Hematopoietic multipotent progenitor cell treated with erythropoietin and hydrocortisone succinate and interleukin-3 and kit ligand, for 15 days (in vitro differentiated cells): ENCODE data around the gene BANP.
"Not testable (repeated sequence)": the region's sequence is repeated elsewhere in the genome, so short reads cannot be mapped to it uniquely, and the experiment has no call there.

Source experiments
- DNase-seq: peaks from one replicate; pipeline ENCODE4 v3.0.0-alpha.2; 2015; ENCODE audit warnings: low spot score

The BANP gene

GRCh38 chr16:88066680-88067529 is 115.7 kb downstream of the BANP start:
- DNase-seq = no peak

DNA sequence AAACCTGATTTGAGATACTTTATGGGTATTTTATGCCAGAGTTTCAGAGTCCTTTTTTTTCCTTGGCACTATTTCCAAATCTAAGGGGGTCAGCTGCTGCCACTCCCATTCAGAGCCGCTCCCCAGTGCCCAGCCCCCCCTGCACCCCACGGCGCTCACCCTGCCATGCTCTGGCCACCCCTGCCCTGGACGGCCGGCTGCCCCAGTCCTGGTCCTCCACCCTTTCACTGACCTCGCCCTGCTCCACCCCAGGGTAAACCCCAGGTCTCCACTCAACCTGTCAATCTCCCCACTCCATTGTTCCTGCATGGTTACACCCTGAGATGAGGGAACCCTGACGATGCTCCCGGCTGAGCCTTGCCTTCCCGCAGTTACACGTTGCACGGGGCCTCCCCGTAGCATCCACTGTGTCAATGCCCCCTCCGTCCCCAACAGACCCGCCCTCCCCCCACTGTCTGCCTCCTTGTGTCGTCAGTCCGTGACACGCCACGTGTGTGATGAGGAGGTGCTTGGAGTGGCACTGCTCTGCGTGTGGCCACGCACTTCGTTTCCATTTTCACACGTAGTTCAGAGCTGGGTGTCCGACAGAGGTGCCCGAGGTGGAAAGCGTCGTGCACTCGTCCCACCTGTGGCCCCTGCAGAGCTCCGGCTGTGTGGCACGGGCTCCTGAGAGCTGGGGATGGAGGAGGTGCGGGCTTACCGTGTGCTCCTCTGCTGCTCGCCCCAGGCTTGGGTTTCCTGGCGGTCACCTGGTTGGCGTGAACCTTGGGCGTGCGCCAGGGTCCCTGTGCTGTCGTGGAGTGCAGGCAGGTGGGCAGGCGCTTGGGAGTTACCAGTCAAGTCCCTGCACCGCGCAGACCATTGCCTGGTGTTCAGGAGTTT is 116.5 kb downstream of the BANP start:
- no peak for DNase-seq

GRCh38 chr16:88068476-88069396 is 117.5 kb downstream of the BANP start:
- no peak for DNase-seq

DNA sequence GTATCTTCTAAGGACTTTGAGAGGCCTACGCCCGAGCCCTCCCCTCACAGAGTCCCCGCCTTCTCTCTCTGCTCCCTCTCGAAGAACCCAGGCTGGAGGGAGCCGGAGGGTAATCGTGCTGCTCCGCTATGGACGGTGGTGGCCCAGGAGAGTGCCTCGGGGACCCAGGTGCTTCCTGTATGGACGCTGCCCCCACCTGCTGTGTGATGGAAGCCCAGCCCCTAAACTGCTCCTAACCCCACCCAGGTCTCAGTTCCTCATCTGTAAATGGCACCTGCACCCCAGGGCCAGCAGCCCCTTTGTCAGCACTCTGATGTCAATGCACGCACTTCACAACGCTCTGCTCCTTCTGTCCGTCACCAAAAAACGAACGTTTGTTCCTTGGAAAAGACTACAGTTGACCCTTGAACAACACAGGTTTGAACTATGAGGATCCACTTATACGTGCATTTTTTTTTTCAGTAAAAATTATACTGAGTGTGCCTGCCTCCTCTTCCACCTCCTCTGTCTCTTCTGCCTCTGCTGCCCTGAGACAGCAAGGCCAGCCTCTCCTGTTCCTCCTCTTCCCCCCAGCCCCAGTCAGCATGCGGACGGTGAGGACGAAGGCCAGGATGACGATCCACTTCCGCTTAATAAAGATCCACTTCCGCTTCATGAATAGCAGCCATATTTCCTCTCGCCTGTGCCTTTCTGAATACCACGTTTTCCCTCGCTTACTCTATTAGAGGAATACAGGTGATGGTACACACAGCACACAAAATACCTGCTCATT is 118.3 kb downstream of the BANP start:
- DNase-seq = no peak

- DNase-seq = no peak
These were observed 119.1 kb downstream of the BANP start for GRCh38 chr16:88070341-88070740.

- no peak for DNase-seq
These were observed 119.9 kb downstream of the BANP start for GRCh38 chr16:88070989-88071625.

DNA sequence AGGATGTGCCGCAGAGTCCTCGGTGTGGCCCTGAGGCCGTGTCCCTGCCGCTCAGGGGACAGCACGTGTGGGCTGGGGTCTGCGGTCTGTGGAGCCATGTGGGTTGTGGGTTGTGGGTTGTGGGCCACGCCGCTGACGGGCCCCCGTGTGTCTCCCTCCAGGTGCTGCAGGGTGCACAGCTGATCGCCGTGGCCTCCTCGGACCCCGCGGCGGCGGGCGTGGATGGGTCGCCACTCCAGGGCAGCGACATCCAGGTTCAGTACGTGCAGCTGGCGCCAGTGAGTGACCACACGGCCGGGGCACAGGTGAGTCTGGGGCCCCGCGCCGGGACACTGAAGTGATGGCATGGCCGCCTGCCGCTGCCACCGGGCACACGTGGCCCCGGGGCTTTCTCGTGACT is 120.7 kb downstream of the BANP start:
- DNase-seq = no peak

- no peak for DNase-seq
These were observed 121.4 kb downstream of the BANP start for GRCh38 chr16:88072571-88073001.

DNA sequence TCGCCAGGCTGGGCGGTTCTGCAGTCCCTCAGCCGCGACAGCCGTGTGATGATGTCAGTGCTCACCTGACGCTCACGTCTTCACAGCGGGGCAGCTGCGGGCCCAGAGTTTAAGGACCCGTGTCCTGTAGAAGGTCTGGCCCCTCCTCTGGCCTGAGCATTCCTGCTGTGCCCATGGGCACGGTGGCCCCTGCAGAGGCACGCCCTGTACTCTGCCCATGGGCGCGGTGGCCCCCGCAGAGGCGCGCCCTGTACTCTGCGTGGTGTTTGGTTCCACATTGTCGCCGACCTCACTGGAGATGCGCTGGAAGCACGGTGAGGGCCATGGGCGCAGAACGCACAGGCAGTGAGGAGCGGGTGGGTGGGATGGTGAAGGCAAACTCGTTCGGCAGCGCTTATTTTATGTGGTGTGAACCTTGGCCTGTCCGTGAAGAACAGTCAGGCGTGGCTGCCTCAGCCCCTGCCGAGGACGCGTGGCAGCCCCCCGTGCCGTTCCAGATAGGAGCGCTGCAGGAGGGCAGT is 122.0 kb downstream of the BANP start:
- DNase-seq = no peak

- DNase-seq = no peak
These were observed 122.8 kb downstream of the BANP start for GRCh38 chr16:88074041-88074440.

DNA sequence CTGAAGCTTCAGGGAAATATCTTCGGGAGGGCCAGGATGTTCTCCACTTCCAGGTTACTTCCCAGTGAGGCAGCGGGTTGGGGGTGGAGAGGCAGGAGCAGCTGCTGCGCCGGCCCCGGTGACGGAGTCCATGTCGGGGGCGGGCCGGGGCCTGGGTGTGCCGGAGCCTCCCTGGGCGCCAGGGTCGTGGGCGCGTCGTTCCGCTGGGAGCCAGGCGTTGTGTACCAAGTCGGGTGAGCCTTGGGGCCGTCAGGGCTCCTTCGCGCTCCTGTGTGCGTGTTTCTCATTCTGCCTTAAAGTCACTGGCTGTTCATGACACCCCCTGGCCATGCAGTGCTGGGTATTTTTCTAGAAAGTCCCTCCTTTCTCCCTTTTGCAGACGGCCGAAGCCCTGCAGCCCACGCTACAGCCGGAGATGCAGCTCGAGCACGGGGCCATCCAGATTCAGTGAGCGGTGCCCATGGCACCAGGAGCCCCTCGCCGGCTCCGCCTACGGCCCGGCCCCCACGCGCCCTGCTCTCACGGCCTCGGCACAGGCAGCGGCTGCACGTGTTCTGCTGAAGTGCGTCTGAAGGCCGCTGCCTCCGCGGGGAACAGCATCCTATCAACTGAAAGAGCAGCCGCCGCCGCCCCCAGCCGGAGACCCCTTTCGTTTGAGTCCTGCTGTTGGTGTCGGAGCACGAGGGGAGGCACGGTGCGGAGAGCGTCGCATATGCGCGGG is 125.1 kb downstream of the BANP start:
- no peak for DNase-seq

- DNase-seq = not testable (repeated sequence)
These were observed 125.7 kb downstream of the BANP start for GRCh38 chr16:88076932-88077320.

GRCh38 chr16:88077328-88078108 is 126.3 kb downstream of the BANP start:
- no peak for DNase-seq

DNA sequence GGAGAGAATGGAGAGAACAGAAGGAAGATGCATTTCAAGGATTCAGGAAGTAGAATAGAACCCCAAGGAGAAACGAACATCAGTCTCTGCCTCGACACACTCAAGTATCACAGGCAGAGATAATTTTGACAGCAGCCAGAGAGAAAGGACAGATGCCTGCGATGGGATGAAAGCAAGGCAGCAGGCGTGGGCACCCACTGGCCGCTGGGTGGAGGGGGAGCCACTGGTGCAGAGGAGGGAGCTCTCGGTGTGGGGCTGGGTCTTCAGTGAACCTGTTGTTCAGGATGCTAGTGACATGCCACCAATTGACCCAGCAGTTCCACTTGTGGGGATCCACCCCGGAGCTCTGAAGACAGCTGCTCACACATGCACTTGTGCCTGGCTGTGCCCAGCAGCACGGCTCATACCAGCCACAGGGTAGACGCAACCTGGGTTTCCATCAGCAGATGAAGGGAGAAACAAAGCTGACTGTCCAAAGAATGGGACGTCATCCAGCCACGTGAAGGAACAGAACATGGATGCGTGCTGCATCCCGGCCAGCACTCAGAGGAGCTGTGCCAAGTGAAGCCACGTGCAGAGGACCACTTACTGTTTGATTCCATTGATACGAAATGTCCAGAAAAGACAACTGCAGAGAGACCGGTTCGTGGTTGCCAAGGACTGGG is 127.0 kb downstream of the BANP start:
- DNase-seq = no peak

DNA sequence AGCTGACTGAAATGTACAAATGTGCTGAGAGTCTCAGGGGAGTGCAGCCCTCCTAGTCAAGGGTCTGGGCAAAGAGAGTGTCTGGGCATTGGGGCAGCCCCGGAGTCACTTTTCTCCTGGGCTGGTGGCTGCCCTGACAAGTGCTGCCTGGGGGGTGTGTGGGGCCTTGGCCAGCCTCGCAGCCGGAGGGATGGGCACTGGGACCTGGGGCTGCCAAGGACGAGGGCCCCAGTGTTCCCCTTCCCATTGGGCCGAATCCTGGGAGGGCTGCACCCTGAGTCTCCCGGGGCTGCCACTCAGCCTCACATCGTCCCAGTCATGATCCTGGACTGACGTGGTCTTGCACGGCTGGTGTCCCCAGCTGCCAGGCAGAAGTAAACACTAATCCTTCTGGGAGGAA is 132.3 kb downstream of the BANP start:
- no peak for DNase-seq

- no peak for DNase-seq
These were observed 133.6 kb downstream of the BANP start for GRCh38 chr16:88084881-88085280.

GRCh38 chr16:88086571-88087516 is 135.6 kb downstream of the BANP start:
- DNase-seq = no peak
